Measurements from ENCODE around the gene SLAMF6.

Gene SLAMF6

GRCh38 chr1:160492617-160493016, 30.4 kb downstream of the SLAMF6 start:
- Histone ChIP-seq H3K9ac (ENCODE audit: low read length) (no peak overlapping the region), H3K27ac (ENCODE audit: low read length) (no peak overlapping the region), H4K20me1 (ENCODE audit: insufficient read depth, low read length) (no peaks in the 10 kb centered on the region), H3K4me1 (ENCODE audit: low read length) (no peaks in the 10 kb centered on the region), H3K9me2 (replicated peaks; ENCODE audit: insufficient read depth, low read length) (no peaks in the 10 kb centered on the region), H3K27me3 (replicated peaks; ENCODE audit: insufficient read depth, low read length) (no peaks in the 10 kb centered on the region), H2AFZ (ENCODE audit: low read length) (no peak overlapping the region), H3K36me3 (replicated peaks; ENCODE audit: insufficient read depth, low read length) (no peaks in the 10 kb centered on the region), H3K4me2 (ENCODE audit: low read depth, low read length) (no peak overlapping the region), H3F3A (ENCODE audit: insufficient read depth, low read length) (no peaks in the 10 kb centered on the region), H3K79me2 (ENCODE audit: low read length) (no peaks in the 10 kb centered on the region), H3K9me3 (replicated peaks; ENCODE audit: insufficient read depth, low read length) (no peaks in the 10 kb centered on the region), H3K4me3 (ENCODE audit: low read length) (no peak overlapping the region)
- no peak for DNase-seq
- TF ChIP-seq EZH2 (optimal IDR thresholded peaks at IDR 0.05; ENCODE audit: low read depth, low read length) = no peak

GRCh38 chr1:160491981-160492380, 31.1 kb downstream of the SLAMF6 start:
- no peaks in the 10 kb centered on the region for H3K79me2 ChIP-seq (ENCODE audit: low read length)
- H3K9ac ChIP-seq (ENCODE audit: low read length) = no peak overlapping the region
- no peaks in the 10 kb centered on the region for H3K9me3 ChIP-seq (replicated peaks; ENCODE audit: insufficient read depth, low read length)
- no peaks in the 10 kb centered on the region for H3K4me1 ChIP-seq (ENCODE audit: low read length)
- TF ChIP-seq EZH2phosphoT487 (IDR thresholded peaks at IDR 0.05; ENCODE audit: low read length) (no peak), EZH2 (optimal IDR thresholded peaks at IDR 0.05; ENCODE audit: low read depth, low read length) (no peak), CTCF (IDR thresholded peaks at IDR 0.05; ENCODE audit: low read length) (no peak)
- no peaks in the 10 kb centered on the region for H3K27me3 ChIP-seq (replicated peaks; ENCODE audit: insufficient read depth, low read length)
- no peak overlapping the region for H3K4me3 ChIP-seq (ENCODE audit: low read length)
- no peak for DNase-seq
- H3K36me3 ChIP-seq (replicated peaks; ENCODE audit: insufficient read depth, low read length) = no peaks in the 10 kb centered on the region
- H3F3A ChIP-seq (ENCODE audit: insufficient read depth, low read length) = no peaks in the 10 kb centered on the region
- H3K27ac ChIP-seq (ENCODE audit: low read length) = no peak overlapping the region
- H3K9me2 ChIP-seq (replicated peaks; ENCODE audit: insufficient read depth, low read length) = no peaks in the 10 kb centered on the region
- no peaks in the 10 kb centered on the region for H4K20me1 ChIP-seq (ENCODE audit: insufficient read depth, low read length)
- no peak overlapping the region for H2AFZ ChIP-seq (ENCODE audit: low read length)
- H3K4me2 ChIP-seq (ENCODE audit: low read depth, low read length) = no peak overlapping the region

- no peaks in the 10 kb centered on the region for H3K4me1 ChIP-seq (ENCODE audit: low read length)
- H3K36me3 ChIP-seq (replicated peaks; ENCODE audit: insufficient read depth, low read length) = no peaks in the 10 kb centered on the region
- no peak overlapping the region for H3K4me3 ChIP-seq (ENCODE audit: low read length)
- no peak overlapping the region for H3K9ac ChIP-seq (ENCODE audit: low read length)
- no peak overlapping the region for H2AFZ ChIP-seq (ENCODE audit: low read length)
- TF ChIP-seq EZH2phosphoT487 (IDR thresholded peaks at IDR 0.05; ENCODE audit: low read length) (no peak), EZH2 (optimal IDR thresholded peaks at IDR 0.05; ENCODE audit: low read depth, low read length) (no peak), CTCF (IDR thresholded peaks at IDR 0.05; ENCODE audit: low read length) (no peak)
- no peak for DNase-seq
- H3K79me2 ChIP-seq (ENCODE audit: low read length) = no peaks in the 10 kb centered on the region
- no peak overlapping the region for H3K4me2 ChIP-seq (ENCODE audit: low read depth, low read length)
- no peaks in the 10 kb centered on the region for H3K9me3 ChIP-seq (replicated peaks; ENCODE audit: insufficient read depth, low read length)
- H3K27me3 ChIP-seq (replicated peaks; ENCODE audit: insufficient read depth, low read length) = no peaks in the 10 kb centered on the region
- H4K20me1 ChIP-seq (ENCODE audit: insufficient read depth, low read length) = no peaks in the 10 kb centered on the region
- H3K9me2 ChIP-seq (replicated peaks; ENCODE audit: insufficient read depth, low read length) = no peaks in the 10 kb centered on the region
- H3F3A ChIP-seq (ENCODE audit: insufficient read depth, low read length) = no peaks in the 10 kb centered on the region
- no peak overlapping the region for H3K27ac ChIP-seq (ENCODE audit: low read length)
Measured at GRCh38 chr1:160491017-160491416, 32.0 kb downstream of the SLAMF6 start.

GRCh38 chr1:160489513-160490261, 33.4 kb downstream of the SLAMF6 start:
- Histone ChIP-seq H3K27me3 (replicated peaks; ENCODE audit: insufficient read depth, low read length) (no peaks in the 10 kb centered on the region), H3K4me2 (ENCODE audit: low read depth, low read length) (no peak overlapping the region), H3K9me3 (replicated peaks; ENCODE audit: insufficient read depth, low read length) (no peaks in the 10 kb centered on the region), H3K9ac (ENCODE audit: low read length) (no peak overlapping the region), H3K79me2 (ENCODE audit: low read length) (no peaks in the 10 kb centered on the region), H2AFZ (ENCODE audit: low read length) (no peak overlapping the region), H3K4me1 (ENCODE audit: low read length) (no peaks in the 10 kb centered on the region), H4K20me1 (ENCODE audit: insufficient read depth, low read length) (no peaks in the 10 kb centered on the region), H3K27ac (ENCODE audit: low read length) (no peak overlapping the region), H3K9me2 (replicated peaks; ENCODE audit: insufficient read depth, low read length) (no peaks in the 10 kb centered on the region), H3F3A (ENCODE audit: insufficient read depth, low read length) (no peaks in the 10 kb centered on the region), H3K4me3 (ENCODE audit: low read length) (no peak overlapping the region), H3K36me3 (replicated peaks; ENCODE audit: insufficient read depth, low read length) (no peaks in the 10 kb centered on the region)
- no peak for DNase-seq
- TF ChIP-seq EZH2phosphoT487 (IDR thresholded peaks at IDR 0.05; ENCODE audit: low read length) = no peak
- TF ChIP-seq CTCF (IDR thresholded peaks at IDR 0.05; ENCODE audit: low read length) = no peak
- TF ChIP-seq EZH2 (optimal IDR thresholded peaks at IDR 0.05; ENCODE audit: low read depth, low read length) = no peak
